ENCODE results near the gene HOXC10. TPM values are rescaled to one million over a fixed set of nuclear protein-coding genes. Genes with fewer than 3 reads are reported as not detected.

HOXC10 gene
- polyA plus RNA-seq, 3 donors from 2014 or later, result not detected

GRCh38 chr12:53944907-53945847 is 39.8 kb upstream of the HOXC10 start:
- H3K27me3 Mint-ChIP-seq (ENCODE audit: low read depth in 3 of 3), result peaks cover 30 to 53% (median 52%) of the 10 kb centered on the region in 3 donors
- peaks cover 0 to 5% (median 0%) of the 10 kb centered on the region in 6 donors for H3K9me3 Mint-ChIP-seq
- H3K27ac Mint-ChIP-seq, result no peak overlapping the region
- H3K4me3 Mint-ChIP-seq, result no peak overlapping the region
- no peaks in the 10 kb centered on the region for H3K4me1 Mint-ChIP-seq
- no peaks in the 10 kb centered on the region for H3K36me3 Mint-ChIP-seq
- DNase-seq, result no peak

- DNase-seq, result no peak
- Mint-ChIP-seq H3K27me3 (ENCODE audit: low read depth in 3 of 3) (peaks cover 44 to 63% (median 58%) of the 10 kb centered on the region in 3 donors), H3K9me3 (peaks cover 0 to 8% (median 0%) of the 10 kb centered on the region in 6 donors), H3K36me3 (no peaks in the 10 kb centered on the region), H3K27ac (no peak overlapping the region), H3K4me3 (no peak overlapping the region), H3K4me1 (no peaks in the 10 kb centered on the region)
Measured at GRCh38 chr12:53947743-53948142, 37.2 kb upstream of the HOXC10 start.

- Mint-ChIP-seq H3K27me3 (ENCODE audit: low read depth in 3 of 3) (peaks cover 54 to 68% (median 64%) of the 10 kb centered on the region in 3 donors), H3K4me1 (no peaks in the 10 kb centered on the region), H3K27ac (no peak overlapping the region), H3K36me3 (no peaks in the 10 kb centered on the region), H3K9me3 (peaks cover 0 to 9% (median 0%) of the 10 kb centered on the region in 6 donors), H3K4me3 (peak overlapping the region in 1 of 5 donors; percentile 25)
- DNase-seq, result no peak
Measured at GRCh38 chr12:53948650-53949593, 36.0 kb upstream of the HOXC10 start.

- peaks cover 0 to 2% (median 0%) of the 10 kb centered on the region in 3 donors for H3K36me3 Mint-ChIP-seq
- H3K4me3 Mint-ChIP-seq, result no peak overlapping the region
- no peak overlapping the region for H3K27ac Mint-ChIP-seq
- no peaks in the 10 kb centered on the region for H3K4me1 Mint-ChIP-seq
- H3K27me3 Mint-ChIP-seq (ENCODE audit: low read depth in 3 of 3), result peaks cover 57 to 74% (median 70%) of the 10 kb centered on the region in 3 donors
- H3K9me3 Mint-ChIP-seq, result peaks cover 0 to 9% (median 0%) of the 10 kb centered on the region in 6 donors
- DNase-seq, result no peak
Measured at GRCh38 chr12:53949631-53950436, 35.1 kb upstream of the HOXC10 start.

- H3K4me1 Mint-ChIP-seq, result no peaks in the 10 kb centered on the region
- peak overlapping the region in 1 of 5 donors; percentile 20 for H3K4me3 Mint-ChIP-seq
- H3K27ac Mint-ChIP-seq, result no peak overlapping the region
- H3K36me3 Mint-ChIP-seq, result peaks cover 0 to 2% (median 0%) of the 10 kb centered on the region in 3 donors
- peaks cover 0 to 8% (median 0%) of the 10 kb centered on the region in 6 donors for H3K9me3 Mint-ChIP-seq
- no peak for DNase-seq
- H3K27me3 Mint-ChIP-seq (ENCODE audit: low read depth in 3 of 3), result peaks cover 60 to 70% (median 69%) of the 10 kb centered on the region in 3 donors
Measured at GRCh38 chr12:53950437-53950773, 34.5 kb upstream of the HOXC10 start.

- H3K9me3 Mint-ChIP-seq, result peaks cover 0 to 8% (median 0%) of the 10 kb centered on the region in 6 donors
- peak overlapping the region in 2 of 5 donors; percentile 18 to 48 for H3K4me3 Mint-ChIP-seq
- H3K27me3 Mint-ChIP-seq (ENCODE audit: low read depth in 3 of 3), result peaks cover 61 to 71% (median 71%) of the 10 kb centered on the region in 3 donors
- H3K27ac Mint-ChIP-seq, result peak overlapping the region in 1 of 6 donors; percentile 30
- peaks cover 3 to 5% of the 10 kb centered on the region in 2 donors for H3K4me1 Mint-ChIP-seq
- peaks cover 0 to 2% (median 0%) of the 10 kb centered on the region in 3 donors for H3K36me3 Mint-ChIP-seq
- no peak for DNase-seq
Measured at GRCh38 chr12:53950789-53951576, 34.0 kb upstream of the HOXC10 start.

- peak overlapping the region in 1 of 6 donors; percentile 30 for H3K27ac Mint-ChIP-seq
- H3K4me3 Mint-ChIP-seq, result peak overlapping the region in 1 of 5 donors; percentile 48
- peaks cover 10 to 12% of the 10 kb centered on the region in 2 donors for H3K4me1 Mint-ChIP-seq
- H3K9me3 Mint-ChIP-seq, result peaks cover 0 to 11% (median 0%) of the 10 kb centered on the region in 6 donors
- no peak for DNase-seq
- peaks cover 0 to 2% (median 0%) of the 10 kb centered on the region in 3 donors for H3K36me3 Mint-ChIP-seq
- peaks cover 63 to 78% (median 73%) of the 10 kb centered on the region in 3 donors for H3K27me3 Mint-ChIP-seq (ENCODE audit: low read depth in 3 of 3)
Measured at GRCh38 chr12:53951577-53952334, 33.2 kb upstream of the HOXC10 start.

GRCh38 chr12:53952335-53952694 is 32.6 kb upstream of the HOXC10 start:
- Mint-ChIP-seq H3K27me3 (ENCODE audit: low read depth in 3 of 3) (peaks cover 68 to 82% (median 79%) of the 10 kb centered on the region in 3 donors), H3K4me1 (peaks cover 15 to 16% of the 10 kb centered on the region in 2 donors), H3K4me3 (peak overlapping the region in 1 of 5 donors; percentile 20), H3K9me3 (peaks cover 0 to 13% (median 0%) of the 10 kb centered on the region in 6 donors), H3K27ac (peak overlapping the region in 1 of 6 donors; percentile 73), H3K36me3 (peaks cover 0 to 2% (median 0%) of the 10 kb centered on the region in 3 donors)
- DNase-seq, result no peak

GRCh38 chr12:53952871-53953734 is 31.8 kb upstream of the HOXC10 start:
- H3K27ac Mint-ChIP-seq, result peak overlapping the region in 1 of 6 donors; percentile 73
- peaks cover 0 to 2% (median under 1%) of the 10 kb centered on the region in 3 donors for H3K36me3 Mint-ChIP-seq
- H3K4me1 Mint-ChIP-seq, result peaks cover 15 to 16% of the 10 kb centered on the region in 2 donors
- no peak for DNase-seq
- peaks cover 0 to 13% (median 0%) of the 10 kb centered on the region in 6 donors for H3K9me3 Mint-ChIP-seq
- H3K27me3 Mint-ChIP-seq (ENCODE audit: low read depth in 3 of 3), result peaks cover 66 to 85% (median 79%) of the 10 kb centered on the region in 3 donors
- peak overlapping the region in 1 of 5 donors; percentile 54 for H3K4me3 Mint-ChIP-seq

GRCh38 chr12:53953831-53954693 is 30.9 kb upstream of the HOXC10 start:
- Mint-ChIP-seq H3K27ac (peak overlapping the region in 1 of 6 donors; percentile 73), H3K9me3 (peaks cover 0 to 11% (median 0%) of the 10 kb centered on the region in 6 donors), H3K4me3 (peak overlapping the region in 1 of 5 donors; percentile 54), H3K36me3 (peaks cover 0 to 7% (median 2%) of the 10 kb centered on the region in 3 donors), H3K4me1 (peaks cover 15 to 16% of the 10 kb centered on the region in 2 donors), H3K27me3 (ENCODE audit: low read depth in 3 of 3) (peaks cover 71 to 81% (median 76%) of the 10 kb centered on the region in 3 donors)
- DNase-seq, result no peak

All from immature natural killer cell (primary cell).